Hematopoietic multipotent progenitor cell treated with erythropoietin and hydrocortisone succinate and interleukin-3 and kit ligand, for 8 days (in vitro differentiated cells): ENCODE measurements around the gene SAMD10.
"Not testable (repeated sequence)": the region's sequence is repeated elsewhere in the genome, so short reads cannot be mapped to it uniquely, and the experiment has no call there.

Source experiments
- DNase-seq: peaks from one replicate; pipeline ENCODE4 v3.0.0-alpha.2; 2015

SAMD10 gene

GRCh38 chr20:64000906-64001305 is 21.5 kb upstream of the SAMD10 start:
- no peak for DNase-seq

DNA sequence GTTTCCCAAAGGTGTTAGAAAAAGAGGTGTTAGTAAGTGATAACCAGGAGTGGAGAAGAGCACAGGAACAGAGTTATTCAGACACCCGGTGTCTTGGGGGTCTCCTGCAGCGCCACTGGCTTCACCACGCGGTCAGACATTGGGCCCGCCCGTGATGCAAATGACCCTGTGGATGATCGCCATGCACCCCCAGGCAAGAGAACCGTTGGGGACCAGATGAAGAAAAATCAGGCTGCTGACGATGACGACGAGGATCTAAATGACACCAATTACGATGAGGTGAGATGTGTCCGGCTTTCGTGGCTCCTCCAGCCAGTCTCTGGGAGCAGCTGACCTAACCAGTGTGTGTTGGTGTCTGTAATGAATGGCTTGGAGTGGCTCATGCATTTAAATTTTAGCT is 3.5 kb upstream of the SAMD10 start:
- no peak for DNase-seq

- peak; percentile 97 for DNase-seq
Measured at GRCh38 chr20:63980806-63981728, 1.6 kb upstream of the SAMD10 start, which contains the start of gene PRPF6. Gene PRPF6, plus strand, starts transcription at chr20:63981132. Its CDS starts 114 bp downstream, at chr20:63981246.

DNA sequence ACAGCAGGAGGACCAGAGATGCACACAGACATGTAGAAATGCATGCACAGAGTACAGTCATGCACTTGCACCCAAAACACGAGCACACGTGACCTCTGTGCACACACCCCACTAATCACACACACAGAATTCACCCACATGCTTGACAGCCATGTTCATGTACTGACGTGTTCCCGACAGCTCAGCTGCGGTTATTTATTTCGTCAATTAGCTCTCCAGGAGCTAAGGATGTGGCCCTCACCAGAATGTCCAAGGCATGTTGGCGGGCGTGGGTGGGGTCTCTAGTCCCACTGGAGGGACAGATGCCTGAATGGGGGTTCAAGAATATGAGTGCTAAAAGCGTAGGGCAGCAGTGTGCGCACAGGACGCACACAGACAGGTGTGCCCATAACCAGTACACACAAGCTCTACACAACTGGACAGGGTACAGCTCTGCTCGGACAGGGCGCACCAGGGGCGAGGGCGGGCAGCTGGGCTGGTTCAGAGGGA is 919 bp upstream of the SAMD10 start:
- DNase-seq, result peak; percentile 64

GRCh38 chr20:63979229-63979556 is 249 bp downstream of the SAMD10 start:
- DNase-seq, result no peak

DNA sequence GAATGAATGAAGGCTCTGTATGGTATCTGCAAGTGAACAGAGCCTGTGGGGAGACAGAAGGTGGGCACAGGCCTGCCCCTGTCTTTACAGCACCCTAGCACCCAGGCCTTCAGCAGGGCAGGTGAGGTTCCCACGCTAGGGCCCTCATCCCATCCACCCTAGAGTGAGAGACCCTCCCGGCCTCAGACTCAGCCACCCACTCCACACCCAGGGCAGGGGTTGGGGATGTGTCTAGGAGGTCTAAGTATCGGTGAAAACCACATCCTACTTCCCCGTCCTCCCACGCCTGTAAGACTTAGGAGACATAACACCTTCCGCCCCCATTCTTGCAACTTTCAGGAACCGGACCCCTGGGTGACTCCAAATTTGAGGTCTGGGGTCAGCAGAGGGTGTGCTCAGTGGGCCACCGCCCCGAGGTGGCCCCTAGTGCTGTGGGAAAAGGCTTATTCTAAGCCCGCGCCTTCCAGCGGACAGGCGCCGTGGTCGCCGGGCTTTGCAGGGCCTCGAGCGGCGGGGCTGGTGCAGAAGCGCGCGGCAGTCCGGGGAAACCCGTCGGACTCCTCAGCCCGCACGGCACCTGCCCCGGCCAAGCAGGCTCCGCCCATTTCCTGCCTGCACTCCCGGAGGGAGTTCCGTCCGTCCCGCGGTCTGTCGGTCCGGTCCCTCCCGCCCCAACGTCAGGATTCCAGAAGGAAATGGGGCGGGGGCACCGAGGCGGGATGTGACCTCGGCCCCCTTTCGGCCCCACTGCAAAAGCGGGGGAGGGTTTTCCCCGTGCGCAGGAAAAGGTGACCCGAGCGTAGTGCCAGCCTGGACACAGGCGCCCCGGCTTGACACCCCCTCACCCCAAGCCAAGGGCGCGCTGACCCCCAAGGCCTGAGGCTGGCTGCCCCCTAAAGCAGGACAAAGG is 868 bp downstream of the SAMD10 start:
- DNase-seq, result peak; percentile 56

DNA sequence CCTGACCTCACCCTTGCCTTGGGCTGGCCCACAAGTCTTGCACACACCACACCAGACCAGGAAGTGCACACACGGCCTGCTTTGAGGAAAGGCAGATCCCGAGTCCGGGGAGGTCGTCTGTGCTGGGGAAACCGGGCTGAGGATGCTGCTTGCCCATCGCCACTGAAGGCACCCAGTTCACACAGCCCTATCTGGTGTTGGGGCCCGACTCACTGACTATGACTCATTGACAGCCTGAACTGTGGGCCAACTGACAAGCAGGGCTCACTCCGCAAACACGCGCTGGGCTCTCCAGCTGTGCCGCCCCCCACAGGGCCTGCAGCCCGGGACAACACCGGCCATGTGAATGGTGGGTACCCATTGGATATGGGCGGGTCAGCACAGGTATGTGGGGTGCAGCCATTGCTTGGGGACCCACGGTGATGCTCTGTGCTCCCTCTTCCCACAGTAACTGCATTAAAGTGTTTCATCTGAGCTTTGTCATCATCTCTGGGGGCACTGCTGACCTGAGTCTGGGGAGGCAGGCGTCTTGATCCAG is 1.6 kb downstream of the SAMD10 start:
- DNase-seq, result peak; percentile 81

- DNase-seq, result no peak
Measured at GRCh38 chr20:63976980-63977738, 2.3 kb downstream of the SAMD10 start.

GRCh38 chr20:63976511-63976910 is 2.9 kb downstream of the SAMD10 start:
- not testable (repeated sequence) for DNase-seq

DNA sequence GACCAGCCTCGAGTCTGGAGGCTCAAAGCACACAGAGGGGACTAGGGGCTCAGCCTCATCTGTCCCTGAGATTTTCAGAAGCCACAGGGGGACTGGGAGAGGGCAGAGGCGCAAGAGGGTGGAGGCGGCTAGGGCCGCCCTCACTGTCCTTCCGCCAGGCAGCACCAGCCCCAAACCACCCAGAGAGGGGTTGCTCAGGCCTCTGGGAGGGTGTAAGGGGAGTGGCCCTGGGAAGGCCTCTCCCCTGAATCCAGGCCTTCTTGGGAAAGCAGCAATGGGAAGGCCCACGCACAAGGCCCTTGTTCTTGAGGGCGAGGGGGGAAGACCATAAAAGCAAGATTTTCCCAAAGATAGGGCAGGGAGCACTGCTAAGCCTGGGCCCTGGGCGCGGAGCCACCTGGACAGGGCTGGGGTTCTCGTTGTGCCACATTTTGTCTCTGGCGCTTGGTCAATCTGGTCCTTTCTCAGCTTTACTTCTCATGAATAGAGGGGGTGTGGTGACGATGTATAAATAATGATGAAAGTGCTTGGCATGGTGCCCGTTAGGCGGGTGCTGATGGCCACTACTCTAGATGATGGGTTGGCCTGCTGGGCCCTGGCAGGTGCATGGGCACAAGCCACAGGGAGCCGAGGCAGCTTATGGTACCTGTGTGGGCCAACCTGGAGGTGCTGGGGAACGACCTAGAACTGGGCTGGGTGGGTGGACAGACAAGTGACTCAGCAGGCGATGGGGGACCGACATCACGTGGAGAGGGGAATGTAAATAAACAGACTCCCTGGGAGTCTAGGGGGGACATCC is 4.8 kb downstream of the SAMD10 start:
- no peak for DNase-seq

- peak; percentile 74 for DNase-seq
Measured at GRCh38 chr20:63973636-63974401, 5.6 kb downstream of the SAMD10 start.

DNA sequence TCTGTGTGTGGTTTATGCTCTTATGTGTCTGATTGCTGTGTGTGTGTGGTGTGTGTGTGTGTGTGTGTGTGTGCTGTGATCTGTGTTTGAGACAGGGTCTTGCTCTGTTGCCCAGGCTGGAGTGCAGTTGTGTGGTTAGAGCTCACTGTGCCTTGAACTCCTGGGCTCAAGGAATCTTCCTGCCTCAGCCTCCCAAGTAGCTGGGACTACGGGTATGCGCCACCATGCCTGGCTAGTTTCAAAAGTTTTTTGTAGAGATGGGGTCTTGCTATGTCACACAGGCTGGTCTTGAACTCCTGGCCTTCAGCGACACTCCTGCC is 6.3 kb downstream of the SAMD10 start:
- no peak for DNase-seq

- no peak for DNase-seq
Measured at GRCh38 chr20:63972312-63973159, 6.9 kb downstream of the SAMD10 start.

- not testable (repeated sequence) for DNase-seq
Measured at GRCh38 chr20:63971960-63972311, 7.5 kb downstream of the SAMD10 start.

DNA sequence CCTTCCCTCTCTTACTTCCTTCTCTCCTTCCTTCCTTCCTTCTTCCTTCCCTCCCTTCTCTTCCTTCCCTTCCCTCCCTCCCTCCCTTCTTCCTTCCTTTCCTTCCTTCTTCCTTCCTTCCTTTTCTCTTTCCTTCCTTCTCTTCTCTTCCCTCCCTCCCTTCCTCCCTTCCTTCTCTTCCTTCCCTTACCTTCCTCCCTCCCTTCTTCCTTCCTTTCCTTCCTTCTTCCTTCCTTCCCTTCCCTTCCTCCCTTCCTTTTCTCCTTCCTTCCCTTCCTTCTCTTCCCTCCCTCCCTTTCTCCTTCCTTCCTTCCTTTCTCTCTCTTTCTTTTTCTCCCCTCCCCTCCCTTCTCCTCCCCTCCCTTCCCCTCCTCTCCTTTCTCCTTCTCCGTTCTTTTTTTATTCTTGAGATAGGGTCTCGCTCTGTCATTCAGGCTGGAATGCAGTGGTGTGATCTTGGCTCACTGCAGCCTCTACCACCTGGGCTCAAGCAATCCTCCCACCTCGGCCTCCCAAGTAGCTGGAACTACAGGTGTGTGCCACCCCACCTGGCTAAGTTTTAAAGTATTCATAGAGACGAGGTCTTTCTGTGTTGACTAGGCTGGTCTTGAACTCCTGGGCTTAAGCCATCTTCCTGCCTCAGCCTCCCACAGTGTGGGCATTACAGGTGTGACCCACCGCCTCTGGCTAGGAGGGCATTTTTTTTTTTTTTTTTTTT is 8.6 kb downstream of the SAMD10 start:
- DNase-seq, result no peak

DNA sequence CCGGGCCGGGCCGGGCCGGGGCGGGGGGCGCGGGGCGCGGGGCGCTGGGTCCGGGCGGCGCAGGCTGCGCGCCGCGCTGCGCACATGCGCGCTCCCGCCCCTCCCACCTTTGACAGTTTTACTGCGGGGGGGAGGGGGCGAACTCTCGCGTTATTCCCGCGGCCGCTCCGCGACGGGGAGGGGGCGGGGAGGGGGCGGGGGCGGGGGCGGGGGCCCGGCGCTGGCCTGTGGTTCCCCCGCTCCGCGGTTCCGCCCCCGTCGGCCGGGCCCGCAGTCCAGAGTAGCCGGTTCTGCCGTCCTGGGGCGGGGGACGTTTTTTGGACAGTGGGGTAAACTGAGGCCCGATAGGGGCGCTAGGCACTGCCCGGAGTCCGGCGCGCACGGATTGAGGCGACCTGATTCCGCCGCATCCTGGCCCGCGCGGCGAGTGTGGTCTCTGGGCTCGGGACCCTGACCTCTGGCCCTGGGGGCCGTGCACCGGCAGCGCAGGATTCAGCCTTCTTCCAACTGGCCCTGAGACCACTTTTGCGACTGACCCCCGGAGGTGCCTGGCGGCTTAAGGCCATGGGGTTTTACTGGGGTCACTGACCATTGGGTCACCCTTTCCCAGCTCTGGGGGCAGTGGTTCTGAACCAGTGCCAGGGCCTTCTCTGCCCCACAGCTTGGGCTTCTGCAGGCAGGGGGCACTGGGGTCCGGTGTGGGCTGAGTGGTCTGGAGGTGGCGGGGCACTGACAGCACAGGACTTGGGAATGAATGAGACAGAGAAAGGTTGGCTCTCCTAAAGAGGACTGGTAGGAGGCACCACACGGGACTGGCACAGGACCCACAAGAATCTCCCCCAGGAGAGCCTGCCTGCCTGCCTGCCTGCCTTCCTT is 9.4 kb downstream of the SAMD10 start, which contains the start of gene ZNF512B:
ZNF512B (minus strand) TSS at position 93 of the 876 bp plus-strand sequence. CDS start 1,980 bp downstream, outside the sequence.
- peak; percentile 36 for DNase-seq

GRCh38 chr20:63968928-63969760 is 10.3 kb downstream of the SAMD10 start:
- DNase-seq, result no peak
